ENCODE measurements around the gene ZFP36.

DNA sequence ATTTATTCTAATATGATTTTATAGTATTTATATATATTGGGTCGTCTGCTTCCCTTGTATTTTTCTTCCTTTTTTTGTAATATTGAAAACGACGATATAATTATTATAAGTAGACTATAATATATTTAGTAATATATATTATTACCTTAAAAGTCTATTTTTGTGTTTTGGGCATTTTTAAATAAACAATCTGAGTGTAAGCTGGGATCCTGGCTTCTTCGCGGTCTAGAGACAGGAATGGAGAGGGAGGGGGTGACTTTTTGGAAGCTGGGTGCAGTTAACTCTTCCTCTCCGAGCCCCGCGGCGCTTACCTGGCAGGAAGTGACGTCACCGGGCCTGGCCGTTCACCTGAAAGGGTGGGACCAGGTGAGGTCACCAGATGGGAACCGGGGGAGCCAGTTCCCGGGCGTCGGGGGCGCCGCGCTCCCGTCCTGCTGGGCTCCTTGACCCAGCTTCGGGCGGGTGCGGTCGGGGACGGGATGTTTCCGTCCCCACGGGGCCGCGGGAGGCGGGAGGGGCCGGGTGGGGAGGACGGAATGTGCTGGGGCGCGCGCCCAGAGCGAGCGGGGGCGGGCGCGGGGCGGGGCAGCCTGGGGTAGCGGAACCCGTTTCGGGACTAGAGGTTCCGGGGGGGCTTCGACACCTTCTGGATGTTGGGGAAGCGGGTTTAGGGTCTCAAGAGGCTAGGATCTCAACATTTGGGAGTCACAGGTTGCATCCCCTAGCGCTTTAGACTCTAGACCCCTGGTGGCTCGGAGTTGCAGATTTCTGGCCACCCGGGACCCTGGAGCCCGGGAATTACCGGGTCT, 2.8 kb downstream of the ZFP36 start:
- TF ChIP-seq CTCF (IDR thresholded peaks at IDR 0.05 in 8 of 11, conservative IDR thresholded peaks at IDR 0.05 in 3 of 11) (peak in 3 of 11 experiments; percentile 8 to 43 (median 31)), POLR2A (IDR thresholded peaks at IDR 0.05) (peak; percentile 17 to 77 (median 77))
